HG02678 (cell line): ENCODE measurements around the gene MED9.

Experiments used
- ATAC-seq: cut with Tn5 transposase; IDR thresholded peaks from one replicate; pipeline ENCODE4 v1.9.1; 2021; ENCODE audit warnings: mild to moderate bottlenecking, moderate library complexity; ENCODE audit not compliant: unreplicated experiment

The MED9 gene

GRCh38 chr17:17514993-17515933 is 38.5 kb downstream of the MED9 start:
- no peak for ATAC-seq

- ATAC-seq = no peak
Measured at GRCh38 chr17:17515934-17516930, 39.4 kb downstream of the MED9 start.

GRCh38 chr17:17516941-17517720 is 40.3 kb downstream of the MED9 start:
- ATAC-seq = no peak

GRCh38 chr17:17518014-17518413 is 41.2 kb downstream of the MED9 start:
- ATAC-seq = no peak

- ATAC-seq = no peak
Measured at GRCh38 chr17:17518951-17519350, 42.2 kb downstream of the MED9 start.

- ATAC-seq = no peak
Measured at GRCh38 chr17:17519886-17520285, 43.1 kb downstream of the MED9 start.

- no peak for ATAC-seq
Measured at GRCh38 chr17:17520599-17521232, 43.9 kb downstream of the MED9 start.

GRCh38 chr17:17523001-17523730 is 46.4 kb downstream of the MED9 start:
- ATAC-seq = no peak

- no peak for ATAC-seq
Measured at GRCh38 chr17:17523731-17524490, 47.1 kb downstream of the MED9 start.

- no peak for ATAC-seq
Measured at GRCh38 chr17:17525311-17525710, 48.5 kb downstream of the MED9 start.

- ATAC-seq = no peak
Measured at GRCh38 chr17:17525956-17526355, 49.2 kb downstream of the MED9 start.

GRCh38 chr17:17526369-17526768 is 49.6 kb downstream of the MED9 start:
- no peak for ATAC-seq

- ATAC-seq = no peak
Measured at GRCh38 chr17:17527534-17527933, 50.7 kb downstream of the MED9 start.

- ATAC-seq = no peak
Measured at GRCh38 chr17:17527956-17528500, 51.2 kb downstream of the MED9 start.

GRCh38 chr17:17528696-17529652 is 52.2 kb downstream of the MED9 start:
- no peak for ATAC-seq

- ATAC-seq = no peak
Measured at GRCh38 chr17:17531156-17531555, 54.4 kb downstream of the MED9 start.

- ATAC-seq = no peak
Measured at GRCh38 chr17:17532991-17533390, 56.2 kb downstream of the MED9 start.
